Esophagus muscularis mucosa (tissue), 4 donors: ENCODE results near the gene SSPN.

Source experiments
- EP300 ChIP-seq: sonication (generic); formaldehyde crosslinking; IDR thresholded peaks from one replicate; pipeline ENCODE4 v1.6.1; 2017; ENCODE audit warnings: antibody characterized with exemption
- POLR2A ChIP-seq: fragments of 450-650 bp; IDR thresholded peaks from one replicate; pipeline ENCODE4 v1.6.1; 2017; ENCODE audit warnings: antibody characterized with exemption, moderate library complexity, mild to moderate bottlenecking, low read depth
- POLR2AphosphoS5 ChIP-seq, 2 donors: sonication (generic); formaldehyde crosslinking; IDR thresholded peaks; one replicate each; pipeline ENCODE4 v1.6.1; 2017; ENCODE audit warnings: antibody characterized with exemption in 2 of 2
- TF ChIP-seq, protein P1 (sequence below), 3 experiments: fragments of 200-600 bp in 2 of 3; fragments of 450-650 bp in 1 of 3; sonication (generic) in 2 of 3; IDR thresholded peaks; one replicate each; pipeline ENCODE4 v1.5.1; 2017 to 2019; ENCODE audit warnings: antibody characterized with exemption in 3 of 3, mild to moderate bottlenecking in 2 of 3, moderate library complexity in 1 of 3

DNA sequence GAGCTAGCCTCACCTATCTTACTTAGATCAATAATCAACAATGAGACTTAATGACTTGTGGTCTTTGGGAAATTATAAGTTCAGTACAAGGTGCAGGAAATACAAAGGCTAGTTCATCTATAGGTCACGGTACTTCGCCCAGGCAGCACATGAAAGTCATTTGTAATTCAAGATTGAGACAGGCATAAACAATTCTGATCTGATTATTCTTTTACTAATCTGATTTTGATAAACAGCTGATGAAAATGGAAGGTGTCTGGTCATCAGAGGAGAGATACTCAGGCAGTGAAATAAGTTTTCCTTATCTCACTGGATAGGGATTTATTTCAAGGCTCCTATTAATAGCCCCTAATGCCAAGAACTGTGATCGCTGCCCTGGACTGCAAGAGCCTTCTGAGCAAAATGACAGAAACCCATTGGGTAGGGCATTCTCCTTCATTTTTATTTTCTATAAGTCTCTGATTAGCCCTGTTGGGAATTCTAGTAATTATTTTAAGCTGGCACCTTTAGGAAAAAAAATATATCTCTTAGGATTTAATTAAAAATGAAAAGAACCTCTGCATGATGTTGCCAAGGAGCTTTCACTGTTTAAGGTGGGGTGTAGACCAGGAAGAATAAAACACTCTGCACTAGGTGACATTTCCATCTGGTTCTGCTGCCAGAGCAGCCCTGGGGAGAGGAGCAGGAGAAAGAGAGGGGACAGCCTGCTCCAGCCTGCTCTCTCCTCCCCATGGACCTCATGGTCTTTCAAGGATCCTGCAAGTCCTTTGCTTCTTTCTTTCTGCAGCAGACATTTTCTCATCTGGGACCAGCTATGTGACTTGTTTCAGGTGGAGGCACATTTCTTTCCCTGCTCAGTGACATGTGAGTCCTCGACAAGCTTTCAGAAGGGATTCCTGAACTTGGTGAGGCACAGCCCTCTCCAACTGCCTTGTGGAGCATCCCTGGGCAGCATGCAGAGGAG is 44.8 kb downstream of the SSPN start:
- TF ChIP-seq POLR2AphosphoS5 (IDR thresholded peaks at IDR 0.05) = no peak
- no peak for TF ChIP-seq EP300
- TF ChIP-seq, protein P1, sequence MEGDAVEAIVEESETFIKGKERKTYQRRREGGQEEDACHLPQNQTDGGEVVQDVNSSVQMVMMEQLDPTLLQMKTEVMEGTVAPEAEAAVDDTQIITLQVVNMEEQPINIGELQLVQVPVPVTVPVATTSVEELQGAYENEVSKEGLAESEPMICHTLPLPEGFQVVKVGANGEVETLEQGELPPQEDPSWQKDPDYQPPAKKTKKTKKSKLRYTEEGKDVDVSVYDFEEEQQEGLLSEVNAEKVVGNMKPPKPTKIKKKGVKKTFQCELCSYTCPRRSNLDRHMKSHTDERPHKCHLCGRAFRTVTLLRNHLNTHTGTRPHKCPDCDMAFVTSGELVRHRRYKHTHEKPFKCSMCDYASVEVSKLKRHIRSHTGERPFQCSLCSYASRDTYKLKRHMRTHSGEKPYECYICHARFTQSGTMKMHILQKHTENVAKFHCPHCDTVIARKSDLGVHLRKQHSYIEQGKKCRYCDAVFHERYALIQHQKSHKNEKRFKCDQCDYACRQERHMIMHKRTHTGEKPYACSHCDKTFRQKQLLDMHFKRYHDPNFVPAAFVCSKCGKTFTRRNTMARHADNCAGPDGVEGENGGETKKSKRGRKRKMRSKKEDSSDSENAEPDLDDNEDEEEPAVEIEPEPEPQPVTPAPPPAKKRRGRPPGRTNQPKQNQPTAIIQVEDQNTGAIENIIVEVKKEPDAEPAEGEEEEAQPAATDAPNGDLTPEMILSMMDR (IDR thresholded peaks at IDR 0.05) = no peak
- TF ChIP-seq POLR2A = no peak
